GM10248 (cell line): ENCODE results near the gene RASA3.

ENCODE experiments used
- CTCF ChIA-PET: fragments of 300-600 bp; sonication (Branson Sonifier 250); formaldehyde crosslinking; extraction: SDS; loops from one replicate; lab custom pipeline; 2021; ENCODE audit warnings: antibody characterized with exemption; lab: Yijun Ruan, JAX
- POLR2A ChIA-PET: fragments of 350-650 bp; sonication (Branson Sonifier 250); formaldehyde crosslinking; extraction: SDS; loops from one replicate; lab custom pipeline; 2020; ENCODE audit warnings: antibody characterized with exemption; lab: Yijun Ruan, JAX
- DNase-seq: peaks from one replicate; pipeline ENCODE4 v3.0.0; 2012; ENCODE audit errors: extremely low spot score
- TF ChIP-seq, protein P1 (sequence below): IDR thresholded peaks from 2 replicates; pipeline ENCODE4 v1.5.1; 2012; ENCODE audit warnings: mild to moderate bottlenecking, low read depth; ENCODE audit errors: extremely low read depth, missing control alignments, control extremely low read depth

RASA3 gene

DNA sequence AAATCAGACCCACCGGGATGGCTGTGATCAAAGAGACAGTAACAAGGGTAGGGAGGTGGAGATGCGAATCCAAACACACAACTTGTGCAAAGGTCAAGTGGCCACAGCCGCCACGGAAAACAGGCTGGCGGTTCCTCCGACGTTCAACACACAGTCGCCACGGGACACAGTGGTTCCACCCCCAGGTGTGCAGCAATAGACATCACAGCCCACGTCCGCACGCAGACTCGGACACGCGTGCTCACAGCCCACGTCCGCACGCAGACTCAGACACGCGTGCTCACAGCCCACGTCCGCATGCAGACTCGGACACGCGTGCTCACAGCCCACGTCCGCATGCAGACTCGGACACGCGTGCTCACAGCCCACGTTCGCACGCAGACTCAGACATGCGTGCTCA, 70.1 kb downstream of the RASA3 start:
- DNase-seq, result no peak
- CTCF ChIA-PET, result no interaction called here
- POLR2A ChIA-PET, result no interaction called here
- TF ChIP-seq, protein P1, sequence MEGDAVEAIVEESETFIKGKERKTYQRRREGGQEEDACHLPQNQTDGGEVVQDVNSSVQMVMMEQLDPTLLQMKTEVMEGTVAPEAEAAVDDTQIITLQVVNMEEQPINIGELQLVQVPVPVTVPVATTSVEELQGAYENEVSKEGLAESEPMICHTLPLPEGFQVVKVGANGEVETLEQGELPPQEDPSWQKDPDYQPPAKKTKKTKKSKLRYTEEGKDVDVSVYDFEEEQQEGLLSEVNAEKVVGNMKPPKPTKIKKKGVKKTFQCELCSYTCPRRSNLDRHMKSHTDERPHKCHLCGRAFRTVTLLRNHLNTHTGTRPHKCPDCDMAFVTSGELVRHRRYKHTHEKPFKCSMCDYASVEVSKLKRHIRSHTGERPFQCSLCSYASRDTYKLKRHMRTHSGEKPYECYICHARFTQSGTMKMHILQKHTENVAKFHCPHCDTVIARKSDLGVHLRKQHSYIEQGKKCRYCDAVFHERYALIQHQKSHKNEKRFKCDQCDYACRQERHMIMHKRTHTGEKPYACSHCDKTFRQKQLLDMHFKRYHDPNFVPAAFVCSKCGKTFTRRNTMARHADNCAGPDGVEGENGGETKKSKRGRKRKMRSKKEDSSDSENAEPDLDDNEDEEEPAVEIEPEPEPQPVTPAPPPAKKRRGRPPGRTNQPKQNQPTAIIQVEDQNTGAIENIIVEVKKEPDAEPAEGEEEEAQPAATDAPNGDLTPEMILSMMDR, result no peak

- no peak for DNase-seq
- POLR2A ChIA-PET, result no interaction called here
- TF ChIP-seq, protein P1, result no peak
- CTCF ChIA-PET, result no interaction called here
Observed at GRCh38 chr13:114061744-114062143, 70.7 kb downstream of the RASA3 start.

- POLR2A ChIA-PET, result no interaction called here
- CTCF ChIA-PET, result no interaction called here
- no peak for DNase-seq
- TF ChIP-seq, protein P1, result no peak
Observed at GRCh38 chr13:114061047-114061446, 71.4 kb downstream of the RASA3 start.

DNA sequence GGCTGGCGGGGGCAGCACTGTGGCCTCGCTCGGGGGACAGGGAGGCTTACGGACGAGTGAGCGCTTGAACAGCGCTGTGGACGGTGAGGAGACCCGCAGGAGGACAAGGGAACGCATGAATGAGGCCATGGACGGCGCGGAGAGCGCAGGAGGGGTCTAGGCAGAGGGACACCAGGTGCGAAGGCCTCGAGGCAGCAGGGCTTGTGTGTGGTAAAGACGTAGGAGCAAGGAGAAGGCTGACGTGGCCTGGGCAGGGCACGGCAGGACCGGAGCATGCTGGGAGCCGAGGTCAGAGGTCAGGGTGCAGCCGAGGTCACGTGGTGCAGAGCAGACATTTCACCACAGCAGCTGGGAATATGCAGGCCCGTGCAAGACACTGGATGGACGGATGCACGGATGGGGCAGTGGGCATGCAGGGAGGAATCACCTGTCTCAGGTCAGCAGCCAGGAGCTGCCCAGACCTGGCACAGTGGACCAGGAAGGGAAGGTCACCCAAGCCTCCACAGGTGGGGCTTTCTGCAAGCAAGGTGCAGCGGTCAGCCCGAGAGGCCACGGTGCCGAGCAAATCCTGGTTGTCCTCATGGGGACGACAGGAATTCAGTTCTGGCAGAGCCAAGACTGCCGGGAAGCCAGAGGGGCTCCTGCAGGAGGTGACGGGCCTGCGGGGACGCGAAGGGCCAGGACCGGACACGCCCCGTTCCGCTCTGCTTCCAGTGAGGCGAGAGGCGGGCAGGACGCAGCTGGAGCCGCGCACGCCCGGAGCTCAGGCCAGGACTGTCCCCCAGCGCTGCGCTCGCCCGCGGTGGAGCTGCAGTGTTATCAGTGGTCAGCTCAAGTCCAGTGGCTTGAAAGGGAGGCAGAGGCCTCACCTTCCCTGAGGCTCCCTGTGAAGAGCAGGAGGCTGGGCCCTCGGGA, 72.2 kb downstream of the RASA3 start:
- ChIA-PET CTCF (no interaction called here), POLR2A (no interaction called here)

DNA sequence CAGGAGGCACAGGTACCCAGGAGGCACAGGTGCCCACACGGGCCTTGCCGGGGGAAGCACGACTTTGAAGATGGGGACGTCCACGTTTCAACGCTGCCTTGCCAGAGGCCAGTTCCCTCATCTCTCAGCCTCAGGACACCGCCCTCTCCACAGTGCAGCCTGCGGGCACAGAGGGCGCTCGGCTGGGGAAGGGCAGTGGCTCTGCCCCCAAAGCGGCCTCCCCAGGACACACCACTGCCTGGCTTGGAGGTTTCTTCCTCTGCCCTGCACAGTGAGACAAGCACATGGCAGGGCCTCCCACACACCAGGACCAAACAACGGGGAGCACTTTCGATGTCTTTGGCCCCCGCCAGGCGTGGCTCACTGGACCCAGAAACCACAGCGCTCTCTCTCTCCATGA, 73.0 kb downstream of the RASA3 start:
- TF ChIP-seq, protein P1, result no peak
- ChIA-PET CTCF (no interaction called here), POLR2A (no interaction called here)
- DNase-seq, result no peak

More for the DNA sequence above, 72.2 kb downstream of the RASA3 start:
- DNase-seq, result no peak
- TF ChIP-seq, protein P1, result no peak

- CTCF ChIA-PET, result no interaction called here
- POLR2A ChIA-PET, result no interaction called here
- DNase-seq, result no peak
- TF ChIP-seq, protein P1, result no peak
Observed at GRCh38 chr13:114058051-114058867, 74.2 kb downstream of the RASA3 start.
